Left lung (tissue), 10 donors: ENCODE data around the gene HMGB1. TPM values are rescaled to one million over a fixed set of nuclear protein-coding genes. Genes with fewer than 3 reads are reported as not detected.

Source experiments
- ATAC-seq: fragments of 200-7000 bp; cut with Tn5 transposase; one replicate; pipeline ENCODE4 v1.9.1; 2020; ENCODE audit warnings: moderate library complexity
- DNase-seq, 4 donors: peaks; one replicate each; pipeline ENCODE4 v3.0.0-alpha.2; 2013 to 2020
- H3K27ac ChIP-seq, 2 donors: fragments of 200-600 bp; sonication (generic) in 1 of 2; one replicate each; pipeline versions ENCODE4 v1.5.0 to v1.8.0; 2020 to 2021
- H3K27me3 ChIP-seq, 2 donors: fragments of 200-600 bp; sonication (generic) in 1 of 2; one replicate each; pipeline versions ENCODE4 v1.5.0 to v1.8.0; 2020 to 2021
- H3K36me3 ChIP-seq, 2 donors: fragments of 200-600 bp; sonication (generic) in 1 of 2; one replicate each; pipeline versions ENCODE4 v1.5.0 to v1.8.0; 2020 to 2021
- H3K4me1 ChIP-seq, 2 donors: fragments of 200-600 bp; one replicate each; pipeline ENCODE4 v1.8.0; 2021
- H3K4me3 ChIP-seq, 2 donors: fragments of 200-600 bp; sonication (generic) in 1 of 2; one replicate each; pipeline versions ENCODE4 v1.5.0 to v1.8.0; 2020 to 2021; ENCODE audit warnings: mild to moderate bottlenecking in 1 of 2
- H3K9me3 ChIP-seq, 2 donors: fragments of 200-600 bp; sonication (generic) in 1 of 2; one replicate each; pipeline versions ENCODE4 v1.5.0 to v1.8.0; 2020 to 2021
- intact Hi-C, 2 donors: fragments of 100-400 bp; cut with DNase I; formaldehyde crosslinking; loops; one replicate each; pipeline versions ENCODE4 v1.11.2 to v1.14.2; 2022
- polyA plus RNA-seq, 6 donors: library from polyadenylated mRNA; unstranded; fragments of 120-200 nt; gene quantifications; one replicate each; pipeline ENCODE4 v1.2.1, GENCODE V29; 2013; ENCODE audit not compliant: insufficient read length in 6 of 6
- total RNA-seq, 2 donors: library from RNA; stranded (reverse); fragmentation: NEBNext Ultra II Directional; extraction: Animal tissue kit (Norgen Biotek cat#: 25700); gene quantifications; one replicate each; pipeline ENCODE4 v1.2.1, GENCODE V29; 2021
- TF ChIP-seq, protein P1 (sequence below), 2 donors: fragments of 200-600 bp; sonication (generic) in 1 of 2; IDR thresholded peaks; one replicate each; pipeline versions ENCODE4 v1.5.0 to v1.8.0; 2021; ENCODE audit warnings: antibody characterized with exemption in 2 of 2
- donor health status: DM: no; HTN: yes; CAD: no.
- donor health status: DM: no; HTN: no; CAD: no.

Gene HMGB1
- total and polyA plus RNA-seq, 8 donors: 249 to 976 (median 765) TPM

DNA sequence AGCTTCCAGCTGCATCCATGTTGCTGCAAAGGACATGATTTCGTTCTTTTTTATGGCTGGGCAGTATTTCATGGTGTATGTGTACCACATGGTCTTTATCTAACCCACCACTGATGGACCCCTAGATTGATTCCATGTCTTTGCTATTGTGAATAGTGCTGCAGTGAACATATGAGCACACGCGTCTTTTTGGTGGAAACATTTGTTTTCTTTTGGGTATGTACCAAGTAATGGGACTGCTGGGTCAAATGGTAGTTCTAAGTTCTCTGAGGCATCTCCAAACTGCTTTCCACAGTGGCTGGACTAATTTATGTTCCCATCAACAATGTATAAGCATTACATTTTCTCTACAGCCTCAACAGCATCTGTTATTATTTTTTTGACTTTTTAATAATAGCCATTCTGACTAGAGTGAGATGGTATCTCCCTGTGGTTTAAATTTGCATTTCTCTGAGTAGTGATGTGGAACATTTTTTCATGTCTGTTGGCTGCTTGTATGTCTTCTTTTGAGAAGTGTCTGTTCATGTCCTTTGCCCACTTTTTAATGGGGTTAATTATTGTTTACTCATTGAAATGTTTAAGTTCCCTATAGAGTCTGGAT lies 50.2 kb downstream of the HMGB1 start:
- peaks cover 0 to 12% of the 10 kb centered on the region in 2 donors for H3K4me1 ChIP-seq
- no peaks in the 10 kb centered on the region for H3K36me3 ChIP-seq
- TF ChIP-seq, protein P1, sequence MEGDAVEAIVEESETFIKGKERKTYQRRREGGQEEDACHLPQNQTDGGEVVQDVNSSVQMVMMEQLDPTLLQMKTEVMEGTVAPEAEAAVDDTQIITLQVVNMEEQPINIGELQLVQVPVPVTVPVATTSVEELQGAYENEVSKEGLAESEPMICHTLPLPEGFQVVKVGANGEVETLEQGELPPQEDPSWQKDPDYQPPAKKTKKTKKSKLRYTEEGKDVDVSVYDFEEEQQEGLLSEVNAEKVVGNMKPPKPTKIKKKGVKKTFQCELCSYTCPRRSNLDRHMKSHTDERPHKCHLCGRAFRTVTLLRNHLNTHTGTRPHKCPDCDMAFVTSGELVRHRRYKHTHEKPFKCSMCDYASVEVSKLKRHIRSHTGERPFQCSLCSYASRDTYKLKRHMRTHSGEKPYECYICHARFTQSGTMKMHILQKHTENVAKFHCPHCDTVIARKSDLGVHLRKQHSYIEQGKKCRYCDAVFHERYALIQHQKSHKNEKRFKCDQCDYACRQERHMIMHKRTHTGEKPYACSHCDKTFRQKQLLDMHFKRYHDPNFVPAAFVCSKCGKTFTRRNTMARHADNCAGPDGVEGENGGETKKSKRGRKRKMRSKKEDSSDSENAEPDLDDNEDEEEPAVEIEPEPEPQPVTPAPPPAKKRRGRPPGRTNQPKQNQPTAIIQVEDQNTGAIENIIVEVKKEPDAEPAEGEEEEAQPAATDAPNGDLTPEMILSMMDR (IDR thresholded peaks at IDR 0.05): no peak
- H3K27me3 ChIP-seq: no peaks in the 10 kb centered on the region
- DNase-seq: no peak
- no peak overlapping the region for H3K4me3 ChIP-seq
- no peak for ATAC-seq
- intact Hi-C loops: no loop called here
- no peak overlapping the region for H3K27ac ChIP-seq
- H3K9me3 ChIP-seq: no peaks in the 10 kb centered on the region

- peaks cover 0 to 25% of the 10 kb centered on the region in 2 donors for H3K4me1 ChIP-seq
- H3K27ac ChIP-seq: peak overlapping the region in 1 of 2 donors; percentile 42
- DNase-seq (no peak), ATAC-seq (no peak)
- no peaks in the 10 kb centered on the region for H3K9me3 ChIP-seq
- no peaks in the 10 kb centered on the region for H3K27me3 ChIP-seq
- H3K36me3 ChIP-seq: no peaks in the 10 kb centered on the region
- intact Hi-C loops: no loop called here
- H3K4me3 ChIP-seq: no peak overlapping the region
- TF ChIP-seq, protein P1 (IDR thresholded peaks at IDR 0.05): no peak
Measured at GRCh38 chr13:30413842-30414241, 51.9 kb downstream of the HMGB1 start.

DNA sequence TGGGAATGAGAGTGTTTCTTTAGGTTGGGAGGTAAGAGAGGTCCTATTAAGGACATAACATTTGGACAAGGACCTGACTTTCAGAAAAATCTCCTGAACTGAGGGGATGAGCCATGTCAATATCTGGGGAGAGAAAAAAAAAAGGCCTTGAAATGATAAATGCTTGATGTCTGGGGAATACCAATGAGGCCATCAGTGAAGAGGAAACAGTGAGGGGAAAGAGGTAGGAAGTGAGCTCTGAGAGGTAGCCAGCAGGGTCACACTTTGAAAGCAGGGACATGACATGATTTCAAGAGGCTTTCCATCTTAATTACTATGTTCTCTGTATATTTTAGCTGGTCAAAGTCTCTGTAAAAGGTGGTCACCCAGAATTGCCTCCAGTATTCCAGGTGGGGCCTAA lies 53.4 kb downstream of the HMGB1 start:
- intact Hi-C loops: no loop called here

DNA sequence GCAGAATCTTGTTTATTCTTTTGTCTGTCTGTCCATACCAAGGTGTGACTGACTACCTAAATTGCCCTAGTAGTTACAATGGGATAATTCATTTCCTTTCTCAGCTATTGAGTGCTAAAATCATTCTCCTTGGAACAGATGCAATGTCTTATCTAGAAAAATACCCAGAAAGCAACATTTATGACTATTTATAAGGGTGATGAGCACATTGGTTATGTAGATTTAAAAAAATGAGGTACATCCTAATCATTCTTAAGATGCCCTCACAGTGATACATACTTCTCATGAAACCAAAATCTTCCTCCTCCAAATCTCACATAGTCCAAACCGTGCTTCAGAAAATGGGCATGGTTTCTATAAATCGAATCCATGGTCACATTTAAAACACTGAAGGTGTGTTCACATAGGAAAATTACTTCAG lies 55.0 kb downstream of the HMGB1 start:
- peaks cover 6 to 35% of the 10 kb centered on the region in 2 donors for H3K4me1 ChIP-seq
- TF ChIP-seq, protein P1 (IDR thresholded peaks at IDR 0.05): no peak
- no peak overlapping the region for H3K27ac ChIP-seq
- DNase-seq (no peak), ATAC-seq (no peak)
- no peak overlapping the region for H3K4me3 ChIP-seq
- intact Hi-C loops: no loop called here
- no peaks in the 10 kb centered on the region for H3K36me3 ChIP-seq
- no peaks in the 10 kb centered on the region for H3K9me3 ChIP-seq
- no peaks in the 10 kb centered on the region for H3K27me3 ChIP-seq

More for the DNA sequence above, 53.4 kb downstream of the HMGB1 start:
- Histone ChIP-seq H3K36me3 (no peaks in the 10 kb centered on the region), H3K27ac (no peak overlapping the region), H3K4me1 (peaks cover 6 to 35% of the 10 kb centered on the region in 2 donors), H3K4me3 (no peak overlapping the region), H3K9me3 (no peaks in the 10 kb centered on the region), H3K27me3 (no peaks in the 10 kb centered on the region)
- ATAC-seq: no peak
- DNase-seq: no peak
- TF ChIP-seq, protein P1 (IDR thresholded peaks at IDR 0.05): no peak

DNA sequence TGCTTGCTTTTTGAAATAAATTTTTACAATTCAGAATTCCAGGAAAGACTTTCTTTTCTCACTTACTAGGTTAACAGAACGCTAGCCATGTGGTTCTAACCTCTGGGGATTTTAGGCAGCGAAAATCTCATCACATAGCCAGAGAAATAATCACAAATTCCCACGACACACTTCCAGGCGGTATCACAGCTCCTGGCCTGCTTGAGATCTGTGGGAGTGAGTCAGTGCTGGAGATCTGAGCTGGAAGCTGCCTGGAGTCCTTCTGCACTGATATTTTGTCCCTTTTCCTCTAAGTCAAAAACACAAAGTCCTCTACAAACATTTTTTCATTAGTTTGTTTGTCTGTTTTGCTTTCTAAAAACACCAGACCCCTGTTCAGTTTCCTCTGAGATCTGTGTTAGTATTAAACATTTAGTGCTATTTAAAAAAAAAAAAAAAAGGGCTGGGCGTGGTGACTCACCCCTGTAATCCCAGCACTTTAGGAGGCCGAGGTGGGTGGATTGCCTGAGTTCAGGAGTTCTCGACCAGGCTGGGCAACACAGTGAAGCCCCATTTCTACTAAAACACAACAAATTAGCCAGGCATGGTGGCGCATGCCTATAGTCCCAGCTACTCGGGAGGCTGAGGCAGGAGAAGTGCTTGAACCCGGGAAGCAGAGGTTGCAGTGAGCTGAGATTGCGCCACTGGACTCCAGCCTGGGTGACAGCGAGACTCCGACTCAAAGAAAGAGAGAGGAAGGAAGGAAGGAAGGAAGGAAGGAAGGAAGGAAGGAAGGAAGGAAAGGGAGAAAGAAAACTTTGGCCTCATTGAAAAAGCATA lies 55.6 kb downstream of the HMGB1 start:
- Histone ChIP-seq H3K4me3 (no peak overlapping the region), H3K27me3 (no peaks in the 10 kb centered on the region), H3K4me1 (peaks cover 6 to 35% of the 10 kb centered on the region in 2 donors), H3K9me3 (no peaks in the 10 kb centered on the region), H3K36me3 (no peaks in the 10 kb centered on the region), H3K27ac (peak overlapping the region in 1 of 2 donors; percentile 92)
- ATAC-seq (no peak), DNase-seq (no peak)
- TF ChIP-seq, protein P1 (IDR thresholded peaks at IDR 0.05): no peak
- intact Hi-C loops: no loop called here
